Activated naive CD8-positive, alpha-beta T cell (primary cell): ENCODE results near the gene ZNF341.
"Not testable (repeated sequence)": the region's sequence is repeated elsewhere in the genome, so short reads cannot be mapped to it uniquely, and the experiment has no call there.

Experiments used
- H3K27ac Mint-ChIP-seq: one replicate; pipeline ENCODE4 v1.8.0; 2021; ENCODE audit warnings: mixed read lengths
- H3K27me3 Mint-ChIP-seq: one replicate; pipeline ENCODE4 v1.8.0; 2021; ENCODE audit warnings: mixed read lengths
- H3K36me3 Mint-ChIP-seq: one replicate; pipeline ENCODE4 v1.8.0; 2021; ENCODE audit warnings: mixed read lengths
- H3K4me1 Mint-ChIP-seq: one replicate; pipeline ENCODE4 v1.8.0; 2021; ENCODE audit warnings: low read depth, mixed read lengths
- H3K4me3 Mint-ChIP-seq: one replicate; pipeline ENCODE4 v1.8.0; 2021; ENCODE audit warnings: mild to moderate bottlenecking, mixed read lengths
- H3K9me3 Mint-ChIP-seq: one replicate; pipeline ENCODE4 v1.8.0; 2021; ENCODE audit warnings: low read depth, mixed read lengths

Gene ZNF341

DNA sequence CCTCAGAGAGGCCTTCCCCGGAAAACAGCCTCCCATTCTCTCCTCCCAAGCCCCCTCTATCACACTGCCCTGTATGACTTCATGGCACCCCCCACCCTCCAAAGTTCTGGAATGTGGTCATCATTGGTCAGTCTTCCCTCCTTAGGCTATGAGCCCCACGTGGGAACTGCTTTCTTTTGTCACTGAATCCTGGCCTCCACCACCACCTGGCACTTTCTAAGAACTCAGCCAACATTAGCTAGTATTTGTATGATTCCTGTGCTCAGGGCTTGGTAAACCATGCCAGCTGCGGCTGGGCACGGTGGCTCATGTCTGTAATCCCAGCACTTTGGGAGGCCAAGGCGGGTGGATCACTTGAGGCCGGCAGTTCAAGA lies 37.2 kb upstream of the ZNF341 start:
- Mint-ChIP-seq H3K4me1 (peaks cover 9% of the 10 kb centered on the region), H3K9me3 (no peaks in the 10 kb centered on the region), H3K27me3 (no peaks in the 10 kb centered on the region), H3K4me3 (no peak overlapping the region), H3K36me3 (no peaks in the 10 kb centered on the region), H3K27ac (no peak overlapping the region)

DNA sequence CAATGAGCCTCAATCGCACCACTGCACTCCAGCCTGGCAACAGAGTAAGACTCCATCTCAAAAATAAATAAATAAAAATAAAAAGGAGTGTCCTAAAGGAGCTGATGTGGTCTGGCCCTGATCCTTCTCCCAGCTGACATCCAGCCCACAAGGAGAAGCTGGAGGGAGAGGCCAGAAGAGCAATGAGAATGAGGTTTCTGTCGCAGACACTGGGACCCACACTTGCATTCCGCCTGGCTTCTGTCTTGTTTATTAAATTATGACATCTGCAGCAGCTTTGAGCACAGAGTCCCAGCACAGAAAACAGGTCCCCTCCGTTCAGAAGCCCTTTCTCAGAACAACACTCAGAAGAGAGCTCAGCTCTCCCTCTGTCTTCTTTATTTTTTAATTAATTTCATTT lies 35.3 kb upstream of the ZNF341 start:
- Mint-ChIP-seq H3K27me3 (no peaks in the 10 kb centered on the region), H3K27ac (no peak overlapping the region), H3K4me3 (no peak overlapping the region), H3K4me1 (no peaks in the 10 kb centered on the region), H3K9me3 (no peaks in the 10 kb centered on the region), H3K36me3 (no peaks in the 10 kb centered on the region)

- no peak overlapping the region for H3K27ac Mint-ChIP-seq
- no peak overlapping the region for H3K4me3 Mint-ChIP-seq
- no peaks in the 10 kb centered on the region for H3K4me1 Mint-ChIP-seq
- no peaks in the 10 kb centered on the region for H3K9me3 Mint-ChIP-seq
- H3K36me3 Mint-ChIP-seq: no peaks in the 10 kb centered on the region
- no peaks in the 10 kb centered on the region for H3K27me3 Mint-ChIP-seq
Observed at GRCh38 chr20:33697129-33697528, 34.7 kb upstream of the ZNF341 start.

GRCh38 chr20:33698966-33699365 lies 32.8 kb upstream of the ZNF341 start:
- H3K27ac Mint-ChIP-seq, H3K36me3 Mint-ChIP-seq, H3K27me3 Mint-ChIP-seq, H3K9me3 Mint-ChIP-seq, H3K4me3 Mint-ChIP-seq, H3K4me1 Mint-ChIP-seq: not testable (repeated sequence)

DNA sequence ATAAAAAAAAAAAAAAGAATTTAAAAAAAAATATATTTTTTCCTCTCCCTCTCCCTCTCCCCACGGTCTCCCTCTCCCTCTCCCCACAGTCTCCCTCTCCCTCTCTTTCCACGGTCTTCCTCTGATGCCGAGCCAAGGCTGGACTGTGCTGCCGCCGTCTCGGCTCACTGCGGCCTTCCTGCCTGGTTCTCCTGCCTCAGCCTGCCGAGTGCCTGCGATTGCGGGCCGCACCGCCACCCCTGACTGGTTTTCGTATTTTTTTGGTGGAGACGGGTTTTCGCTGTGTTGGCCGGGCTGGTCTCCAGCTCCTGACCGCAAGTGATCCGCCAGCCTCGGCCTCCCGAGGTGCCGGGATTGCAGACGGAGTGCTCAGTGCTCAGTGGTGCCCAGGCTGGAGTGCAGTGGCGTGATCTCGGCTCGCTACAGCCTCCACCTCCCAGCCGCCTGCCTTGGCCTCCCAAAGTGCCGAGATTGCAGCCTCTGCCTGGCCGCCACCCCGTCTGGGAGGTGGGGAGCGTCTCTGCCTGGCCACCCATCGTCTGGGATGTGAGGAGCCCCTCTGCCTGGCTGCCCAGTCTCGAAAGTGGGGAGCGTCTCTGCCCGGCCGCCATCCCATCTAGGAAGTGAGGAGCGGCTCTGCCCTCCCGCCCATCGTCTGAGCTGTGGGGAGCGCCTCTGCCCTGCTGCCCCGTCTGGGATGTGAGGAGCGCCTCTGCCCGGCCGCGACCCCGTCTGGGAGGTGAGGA lies 30.9 kb upstream of the ZNF341 start:
- not testable (repeated sequence) for H3K9me3 Mint-ChIP-seq, H3K4me3 Mint-ChIP-seq, H3K27ac Mint-ChIP-seq, H3K4me1 Mint-ChIP-seq, H3K36me3 Mint-ChIP-seq, H3K27me3 Mint-ChIP-seq

- Mint-ChIP-seq H3K27ac (no peak overlapping the region), H3K4me3 (no peak overlapping the region), H3K4me1 (no peaks in the 10 kb centered on the region), H3K27me3 (no peaks in the 10 kb centered on the region), H3K9me3 (no peaks in the 10 kb centered on the region), H3K36me3 (no peaks in the 10 kb centered on the region)
Observed at GRCh38 chr20:33701629-33702450, 30.0 kb upstream of the ZNF341 start.

- no peaks in the 10 kb centered on the region for H3K36me3 Mint-ChIP-seq
- H3K9me3 Mint-ChIP-seq: no peaks in the 10 kb centered on the region
- no peak overlapping the region for H3K4me3 Mint-ChIP-seq
- no peaks in the 10 kb centered on the region for H3K4me1 Mint-ChIP-seq
- H3K27me3 Mint-ChIP-seq: no peaks in the 10 kb centered on the region
- no peak overlapping the region for H3K27ac Mint-ChIP-seq
Observed at GRCh38 chr20:33702861-33703260, 28.9 kb upstream of the ZNF341 start.

DNA sequence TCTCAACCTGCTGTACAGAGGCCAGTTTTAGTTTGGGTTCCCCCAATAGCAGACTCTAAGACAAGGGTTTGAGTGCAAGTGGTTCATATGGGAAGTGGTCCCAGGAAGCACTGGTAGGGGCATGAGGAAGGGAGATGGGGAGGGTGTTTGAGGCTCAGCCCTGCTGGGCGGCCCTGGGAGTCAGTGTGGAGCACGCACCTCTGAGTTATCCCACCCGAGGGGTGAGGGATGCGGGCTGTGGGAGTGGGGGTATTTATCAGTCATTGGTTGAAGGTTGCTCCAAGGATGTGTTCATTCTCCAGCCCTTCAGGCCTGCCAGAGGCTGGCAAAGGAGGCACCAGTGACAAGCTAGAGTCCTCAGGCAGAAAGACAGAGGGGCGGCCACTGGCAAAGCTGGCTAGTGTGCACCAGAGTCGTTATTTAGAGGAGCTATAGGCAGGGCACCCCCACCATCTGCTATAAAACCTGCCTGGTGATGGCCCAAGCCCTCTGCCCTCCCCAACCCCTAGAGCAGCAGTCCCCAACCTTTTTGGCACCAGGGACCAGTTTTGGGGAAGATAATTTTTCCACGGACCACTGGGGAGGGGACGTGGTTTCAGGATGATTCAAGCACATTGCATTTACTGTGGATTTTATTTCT lies 28.2 kb upstream of the ZNF341 start:
- Mint-ChIP-seq H3K4me1 (no peaks in the 10 kb centered on the region), H3K27ac (no peak overlapping the region), H3K4me3 (no peak overlapping the region), H3K9me3 (no peaks in the 10 kb centered on the region), H3K27me3 (no peaks in the 10 kb centered on the region), H3K36me3 (no peaks in the 10 kb centered on the region)

- Mint-ChIP-seq H3K4me1 (peaks cover 5% of the 10 kb centered on the region), H3K4me3 (no peak overlapping the region), H3K27ac (no peak overlapping the region), H3K27me3 (no peaks in the 10 kb centered on the region), H3K9me3 (no peaks in the 10 kb centered on the region), H3K36me3 (no peaks in the 10 kb centered on the region)
Observed at GRCh38 chr20:33704197-33704924, 27.4 kb upstream of the ZNF341 start.

- H3K9me3 Mint-ChIP-seq: no peaks in the 10 kb centered on the region
- no peak overlapping the region for H3K27ac Mint-ChIP-seq
- peaks cover 15% of the 10 kb centered on the region for H3K4me1 Mint-ChIP-seq
- H3K27me3 Mint-ChIP-seq: no peaks in the 10 kb centered on the region
- peaks cover 6% of the 10 kb centered on the region for H3K36me3 Mint-ChIP-seq
- H3K4me3 Mint-ChIP-seq: no peak overlapping the region
Observed at GRCh38 chr20:33707668-33708067, 24.1 kb upstream of the ZNF341 start.

DNA sequence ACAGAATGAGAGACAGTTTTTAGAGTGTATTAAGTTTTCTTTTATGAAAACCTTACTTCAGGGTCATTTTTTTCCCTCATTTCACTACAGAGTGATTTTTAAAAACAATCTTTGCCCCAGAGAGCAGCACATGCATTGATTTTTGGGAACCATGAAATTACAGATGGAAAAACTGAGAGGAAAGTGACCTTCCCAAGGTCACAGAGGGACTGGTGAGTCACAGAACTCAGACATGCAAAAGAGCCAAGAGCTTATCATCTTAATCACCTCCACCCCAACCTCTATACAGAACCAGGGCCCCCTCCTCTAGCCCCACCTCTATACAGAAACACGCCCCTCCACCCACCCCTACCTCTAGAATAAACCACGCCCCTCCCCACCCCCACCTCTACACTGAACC lies 22.4 kb upstream of the ZNF341 start:
- Mint-ChIP-seq H3K27ac (peak overlapping the region; percentile 75), H3K9me3 (no peaks in the 10 kb centered on the region), H3K27me3 (no peaks in the 10 kb centered on the region), H3K36me3 (peaks cover 11% of the 10 kb centered on the region), H3K4me1 (peaks cover 15% of the 10 kb centered on the region), H3K4me3 (no peak overlapping the region)

GRCh38 chr20:33709905-33710541 lies 21.8 kb upstream of the ZNF341 start:
- Mint-ChIP-seq H3K36me3 (peaks cover 11% of the 10 kb centered on the region), H3K4me1 (peaks cover 15% of the 10 kb centered on the region), H3K4me3 (no peak overlapping the region), H3K9me3 (no peaks in the 10 kb centered on the region), H3K27me3 (no peaks in the 10 kb centered on the region), H3K27ac (no peak overlapping the region)

DNA sequence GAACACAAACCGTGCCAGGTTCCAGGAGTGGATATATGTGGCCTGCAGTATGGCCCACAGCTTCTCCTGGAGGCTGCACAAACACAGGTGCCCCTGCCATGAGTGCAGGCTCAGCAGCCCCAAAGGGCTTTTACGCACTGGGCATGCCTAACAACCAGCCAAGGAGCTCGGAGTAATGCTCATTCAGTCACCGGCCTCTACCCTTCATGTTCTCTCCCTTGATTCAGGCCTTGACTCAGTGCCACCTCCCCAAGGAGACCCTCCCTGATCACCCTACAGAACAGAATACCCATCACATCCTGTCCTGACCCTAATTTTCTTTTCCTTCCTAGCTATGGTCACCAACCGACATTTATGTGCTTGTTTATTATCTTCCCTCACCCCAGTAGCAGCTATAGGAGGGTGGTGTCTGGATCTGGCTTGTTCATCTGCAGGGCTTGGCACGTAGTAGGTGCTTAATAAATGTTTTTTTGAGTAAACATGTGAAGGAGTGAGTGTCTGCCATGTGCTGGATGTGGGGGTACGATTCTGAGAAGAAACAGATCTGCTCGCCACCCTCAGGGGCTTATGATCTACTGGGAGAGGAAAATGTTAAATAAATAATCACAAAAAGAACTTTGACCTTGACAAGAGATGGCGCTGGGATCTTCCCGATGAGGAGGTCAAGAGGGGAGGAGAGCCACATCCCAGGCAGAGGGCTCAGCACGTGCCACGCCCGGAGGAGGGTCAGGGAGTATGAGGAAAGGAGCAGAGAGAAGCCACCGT lies 20.9 kb upstream of the ZNF341 start:
- no peaks in the 10 kb centered on the region for H3K9me3 Mint-ChIP-seq
- H3K4me3 Mint-ChIP-seq: no peak overlapping the region
- peaks cover 11% of the 10 kb centered on the region for H3K36me3 Mint-ChIP-seq
- H3K27ac Mint-ChIP-seq: peak overlapping the region; percentile 46
- H3K4me1 Mint-ChIP-seq: peaks cover 15% of the 10 kb centered on the region
- no peaks in the 10 kb centered on the region for H3K27me3 Mint-ChIP-seq

GRCh38 chr20:33711446-33711738 lies 20.4 kb upstream of the ZNF341 start:
- no peak overlapping the region for H3K4me3 Mint-ChIP-seq
- no peaks in the 10 kb centered on the region for H3K9me3 Mint-ChIP-seq
- H3K4me1 Mint-ChIP-seq: peaks cover 15% of the 10 kb centered on the region
- no peaks in the 10 kb centered on the region for H3K27me3 Mint-ChIP-seq
- no peak overlapping the region for H3K27ac Mint-ChIP-seq
- peaks cover 11% of the 10 kb centered on the region for H3K36me3 Mint-ChIP-seq
